KMS-11 (cell line): Measurements from ENCODE around the gene FBXL22.

Experiments
- H2AFZ ChIP-seq: fragments of 200-600 bp; sonication (generic); 2 replicates; pipeline ENCODE4 v1.6.1; 2016; ENCODE audit warnings: antibody characterized with exemption, mixed run types, low read depth
- H3K27ac ChIP-seq: fragments of 200-600 bp; sonication (generic); 2 replicates; pipeline ENCODE4 v1.6.1; 2016; ENCODE audit warnings: mild to moderate bottlenecking, mixed run types
- H3K27me3 ChIP-seq: fragments of 200-600 bp; sonication (generic); 2 replicates; pipeline ENCODE4 v1.6.1; 2017; ENCODE audit warnings: mild to moderate bottlenecking, low read depth, mixed run types, moderate library complexity; ENCODE audit not compliant: insufficient read depth
- H3K36me3 ChIP-seq: fragments of 200-600 bp; sonication (generic); 2 replicates; pipeline ENCODE4 v1.6.1; 2017; ENCODE audit warnings: mild to moderate bottlenecking, mixed run types; ENCODE audit not compliant: insufficient read depth
- H3K4me1 ChIP-seq: fragments of 200-600 bp; sonication (generic); 2 replicates; pipeline ENCODE4 v1.6.1; 2016; ENCODE audit warnings: mild to moderate bottlenecking, low read depth, mixed run types; ENCODE audit not compliant: poor library complexity, severe bottlenecking
- H3K4me2 ChIP-seq: fragments of 200-600 bp; sonication (generic); 2 replicates; pipeline ENCODE4 v1.7.0; 2016; ENCODE audit warnings: mild to moderate bottlenecking, mixed run types
- H3K4me3 ChIP-seq: fragments of 200-600 bp; sonication (generic); IDR thresholded peaks from 2 replicates; pipeline ENCODE4 v1.6.1; 2017; ENCODE audit warnings: low read depth, low read length, mixed read lengths; ENCODE audit not compliant: insufficient read depth
- H3K79me2 ChIP-seq: fragments of 200-600 bp; sonication (generic); 2 replicates; pipeline ENCODE4 v1.6.1; 2016; ENCODE audit warnings: low read depth, mixed run types; ENCODE audit not compliant: insufficient read depth
- H3K9ac ChIP-seq: fragments of 200-600 bp; sonication (generic); 2 replicates; pipeline ENCODE4 v1.6.1; 2016; ENCODE audit warnings: mild to moderate bottlenecking, mixed run types
- H4K20me1 ChIP-seq: fragments of 200-600 bp; sonication (generic); 2 replicates; pipeline ENCODE4 v1.6.1; 2016; ENCODE audit warnings: mild to moderate bottlenecking, mixed run types; ENCODE audit not compliant: insufficient read depth
- TF ChIP-seq, protein P1 (sequence below): fragments of 200-600 bp; sonication (generic); conservative IDR thresholded peaks from 2 replicates; pipeline ENCODE4 v1.6.1; 2017; ENCODE audit warnings: low read depth, mild to moderate bottlenecking, antibody characterized with exemption, low read length, moderate library complexity, mixed read lengths

FBXL22 gene

GRCh38 chr15:63626955-63627354 lies 29.8 kb downstream of the FBXL22 start:
- H3K9ac ChIP-seq = no peak overlapping the region
- no peaks in the 10 kb centered on the region for H3K79me2 ChIP-seq
- H3K4me1 ChIP-seq = no peaks in the 10 kb centered on the region
- H3K36me3 ChIP-seq = no peaks in the 10 kb centered on the region
- no peak overlapping the region for H2AFZ ChIP-seq
- no peak overlapping the region for H3K4me3 ChIP-seq
- H3K27ac ChIP-seq = no peak overlapping the region
- H3K4me2 ChIP-seq = no peak overlapping the region
- TF ChIP-seq, protein P1, sequence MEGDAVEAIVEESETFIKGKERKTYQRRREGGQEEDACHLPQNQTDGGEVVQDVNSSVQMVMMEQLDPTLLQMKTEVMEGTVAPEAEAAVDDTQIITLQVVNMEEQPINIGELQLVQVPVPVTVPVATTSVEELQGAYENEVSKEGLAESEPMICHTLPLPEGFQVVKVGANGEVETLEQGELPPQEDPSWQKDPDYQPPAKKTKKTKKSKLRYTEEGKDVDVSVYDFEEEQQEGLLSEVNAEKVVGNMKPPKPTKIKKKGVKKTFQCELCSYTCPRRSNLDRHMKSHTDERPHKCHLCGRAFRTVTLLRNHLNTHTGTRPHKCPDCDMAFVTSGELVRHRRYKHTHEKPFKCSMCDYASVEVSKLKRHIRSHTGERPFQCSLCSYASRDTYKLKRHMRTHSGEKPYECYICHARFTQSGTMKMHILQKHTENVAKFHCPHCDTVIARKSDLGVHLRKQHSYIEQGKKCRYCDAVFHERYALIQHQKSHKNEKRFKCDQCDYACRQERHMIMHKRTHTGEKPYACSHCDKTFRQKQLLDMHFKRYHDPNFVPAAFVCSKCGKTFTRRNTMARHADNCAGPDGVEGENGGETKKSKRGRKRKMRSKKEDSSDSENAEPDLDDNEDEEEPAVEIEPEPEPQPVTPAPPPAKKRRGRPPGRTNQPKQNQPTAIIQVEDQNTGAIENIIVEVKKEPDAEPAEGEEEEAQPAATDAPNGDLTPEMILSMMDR = no peak
- no peaks in the 10 kb centered on the region for H4K20me1 ChIP-seq
- H3K27me3 ChIP-seq = no peaks in the 10 kb centered on the region

DNA sequence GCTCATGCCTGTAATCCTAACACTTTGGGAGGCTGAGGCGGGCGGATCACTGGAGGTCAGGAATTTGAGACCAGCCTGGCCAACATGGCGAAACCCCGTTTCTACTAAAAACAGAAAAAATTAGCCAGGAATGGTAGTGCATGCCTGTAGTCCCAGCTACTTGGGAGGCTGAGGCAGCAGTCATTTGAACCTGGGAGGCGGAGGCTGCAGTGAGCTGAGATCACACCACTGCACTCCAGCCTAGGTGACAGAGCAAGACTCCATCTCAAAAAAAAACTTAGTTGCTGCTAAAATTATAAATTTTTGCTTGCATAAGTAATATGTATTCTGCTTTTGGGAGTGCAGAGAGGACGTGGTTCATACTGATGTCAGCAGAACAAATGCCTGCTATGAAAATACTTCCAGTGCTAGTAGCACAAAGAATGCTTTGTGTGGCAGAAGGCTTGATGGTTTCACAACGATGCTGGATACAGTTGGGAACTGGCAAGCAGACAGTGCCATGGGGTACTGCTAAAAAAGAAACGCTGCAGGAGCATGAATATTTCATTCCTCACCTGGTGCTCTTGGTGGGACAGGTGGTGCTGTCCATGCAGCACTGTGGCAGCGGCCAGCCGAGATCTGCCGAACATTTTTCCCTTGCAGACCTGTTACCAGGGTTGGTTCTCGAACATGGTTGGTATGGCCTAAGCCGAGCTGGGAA lies 31.1 kb downstream of the FBXL22 start:
- Histone ChIP-seq H3K36me3 (no peaks in the 10 kb centered on the region), H3K79me2 (no peaks in the 10 kb centered on the region), H3K9ac (no peak overlapping the region), H3K4me3 (no peak overlapping the region), H2AFZ (no peak overlapping the region), H3K27ac (no peak overlapping the region), H3K4me2 (no peak overlapping the region), H3K27me3 (no peaks in the 10 kb centered on the region), H3K4me1 (no peaks in the 10 kb centered on the region), H4K20me1 (no peaks in the 10 kb centered on the region)
- TF ChIP-seq, protein P1 = no peak

GRCh38 chr15:63630036-63630751 lies 33.0 kb downstream of the FBXL22 start:
- H3K27ac ChIP-seq = no peak overlapping the region
- no peak overlapping the region for H2AFZ ChIP-seq
- no peaks in the 10 kb centered on the region for H3K36me3 ChIP-seq
- TF ChIP-seq, protein P1 = no peak
- no peaks in the 10 kb centered on the region for H3K27me3 ChIP-seq
- no peaks in the 10 kb centered on the region for H3K79me2 ChIP-seq
- no peak overlapping the region for H3K9ac ChIP-seq
- no peaks in the 10 kb centered on the region for H4K20me1 ChIP-seq
- H3K4me2 ChIP-seq = no peak overlapping the region
- H3K4me1 ChIP-seq = no peaks in the 10 kb centered on the region
- no peak overlapping the region for H3K4me3 ChIP-seq

GRCh38 chr15:63633312-63633711 lies 36.1 kb downstream of the FBXL22 start:
- Histone ChIP-seq H3K79me2 (no peaks in the 10 kb centered on the region), H3K4me1 (no peaks in the 10 kb centered on the region), H3K27ac (no peak overlapping the region), H3K4me2 (no peak overlapping the region), H3K4me3 (no peak overlapping the region), H3K9ac (no peak overlapping the region), H2AFZ (no peak overlapping the region), H4K20me1 (no peaks in the 10 kb centered on the region), H3K36me3 (no peaks in the 10 kb centered on the region), H3K27me3 (no peaks in the 10 kb centered on the region)
- TF ChIP-seq, protein P1 = no peak
